Mucosa of rectum (tissue), 2 donors: ENCODE measurements around the gene AGPS.

ENCODE experiments used
- H3K27ac ChIP-seq, 2 donors: one replicate each; pipeline ENCODE4 v1.7.0; 2013; ENCODE audit warnings: inconsistent platforms in 2 of 2, low read depth in 2 of 2, low read length in 2 of 2
- H3K27me3 ChIP-seq, 2 donors: one replicate each; pipeline ENCODE4 v1.7.0; 2013; ENCODE audit warnings: low read length in 2 of 2; ENCODE audit not compliant: control insufficient read depth in 2 of 2, insufficient read depth in 2 of 2
- H3K36me3 ChIP-seq, 2 donors: one replicate each; pipeline ENCODE4 v1.7.0; 2013; ENCODE audit warnings: low read length in 2 of 2; ENCODE audit not compliant: control insufficient read depth in 2 of 2, insufficient read depth in 2 of 2
- H3K4me1 ChIP-seq, 2 donors: one replicate each; pipeline ENCODE4 v1.7.0; 2013; ENCODE audit warnings: low read length in 2 of 2, mild to moderate bottlenecking in 1 of 2; ENCODE audit not compliant: control insufficient read depth in 2 of 2, insufficient read depth in 2 of 2
- H3K4me3 ChIP-seq, 2 donors: one replicate each; pipeline ENCODE4 v1.7.0; 2013; ENCODE audit warnings: low read length in 2 of 2
- H3K9ac ChIP-seq, 2 donors: one replicate each; pipeline ENCODE4 v1.7.0; 2013; ENCODE audit warnings: low read length in 2 of 2, low read depth in 1 of 2, mild to moderate bottlenecking in 1 of 2
- H3K9me3 ChIP-seq, 2 donors: one replicate each; pipeline ENCODE4 v1.7.0; 2013; ENCODE audit warnings: low read length in 2 of 2; ENCODE audit not compliant: control insufficient read depth in 2 of 2
- donor health status: healthy.
- donor health status: Normal muscosa, but diverticular disease.

The AGPS gene

GRCh38 chr2:177464549-177464948, 72.0 kb downstream of the AGPS start:
- Histone ChIP-seq H3K9ac (no peak overlapping the region), H3K4me3 (no peak overlapping the region), H3K9me3 (no peaks in the 10 kb centered on the region), H3K36me3 (peaks cover 13 to 16% of the 10 kb centered on the region in 2 donors), H3K27ac (no peak overlapping the region), H3K27me3 (no peaks in the 10 kb centered on the region), H3K4me1 (no peaks in the 10 kb centered on the region)

- no peak overlapping the region for H3K4me3 ChIP-seq
- H3K36me3 ChIP-seq = peaks cover 13 to 16% of the 10 kb centered on the region in 2 donors
- no peak overlapping the region for H3K9ac ChIP-seq
- no peak overlapping the region for H3K27ac ChIP-seq
- no peaks in the 10 kb centered on the region for H3K27me3 ChIP-seq
- peaks cover 0 to 2% of the 10 kb centered on the region in 2 donors for H3K4me1 ChIP-seq
- no peaks in the 10 kb centered on the region for H3K9me3 ChIP-seq
These were observed 73.0 kb downstream of the AGPS start for GRCh38 chr2:177465400-177466138.

GRCh38 chr2:177466337-177467195, 74.0 kb downstream of the AGPS start:
- H3K4me3 ChIP-seq = no peak overlapping the region
- H3K9me3 ChIP-seq = no peaks in the 10 kb centered on the region
- H3K9ac ChIP-seq = no peak overlapping the region
- no peak overlapping the region for H3K27ac ChIP-seq
- peaks cover 13 to 16% of the 10 kb centered on the region in 2 donors for H3K36me3 ChIP-seq
- no peaks in the 10 kb centered on the region for H3K27me3 ChIP-seq
- peaks cover 0 to 2% of the 10 kb centered on the region in 2 donors for H3K4me1 ChIP-seq

GRCh38 chr2:177467646-177468045, 75.1 kb downstream of the AGPS start:
- Histone ChIP-seq H3K9ac (no peak overlapping the region), H3K36me3 (peaks cover 12 to 16% of the 10 kb centered on the region in 2 donors), H3K9me3 (no peaks in the 10 kb centered on the region), H3K27me3 (no peaks in the 10 kb centered on the region), H3K4me3 (no peak overlapping the region), H3K27ac (no peak overlapping the region), H3K4me1 (peaks cover 0 to 2% of the 10 kb centered on the region in 2 donors)

- Histone ChIP-seq H3K4me3 (no peak overlapping the region), H3K27me3 (no peaks in the 10 kb centered on the region), H3K36me3 (peaks cover 0 to 3% of the 10 kb centered on the region in 2 donors), H3K9ac (no peak overlapping the region), H3K4me1 (peaks cover 0 to 2% of the 10 kb centered on the region in 2 donors), H3K9me3 (no peaks in the 10 kb centered on the region), H3K27ac (no peak overlapping the region)
These were observed 79.4 kb downstream of the AGPS start for GRCh38 chr2:177471990-177472389.

- no peak overlapping the region for H3K27ac ChIP-seq
- H3K9ac ChIP-seq = no peak overlapping the region
- no peaks in the 10 kb centered on the region for H3K36me3 ChIP-seq
- H3K4me3 ChIP-seq = no peak overlapping the region
- peaks cover 0 to 2% of the 10 kb centered on the region in 2 donors for H3K9me3 ChIP-seq
- peaks cover 0 to 2% of the 10 kb centered on the region in 2 donors for H3K4me1 ChIP-seq
- no peaks in the 10 kb centered on the region for H3K27me3 ChIP-seq
These were observed 81.7 kb downstream of the AGPS start for GRCh38 chr2:177474301-177474700.

- H3K9ac ChIP-seq = no peak overlapping the region
- H3K27ac ChIP-seq = no peak overlapping the region
- H3K4me1 ChIP-seq = peaks cover 0 to under 1% of the 10 kb centered on the region in 2 donors
- H3K4me3 ChIP-seq = no peak overlapping the region
- H3K27me3 ChIP-seq = no peaks in the 10 kb centered on the region
- peaks cover 0 to 2% of the 10 kb centered on the region in 2 donors for H3K9me3 ChIP-seq
- no peaks in the 10 kb centered on the region for H3K36me3 ChIP-seq
These were observed 82.4 kb downstream of the AGPS start for GRCh38 chr2:177474998-177475397.

GRCh38 chr2:177476897-177477296, 84.3 kb downstream of the AGPS start:
- Histone ChIP-seq H3K36me3 (no peaks in the 10 kb centered on the region), H3K4me1 (no peaks in the 10 kb centered on the region), H3K9me3 (peaks cover 0 to 2% of the 10 kb centered on the region in 2 donors), H3K4me3 (no peak overlapping the region), H3K27ac (no peak overlapping the region), H3K27me3 (no peaks in the 10 kb centered on the region), H3K9ac (no peak overlapping the region)

GRCh38 chr2:177478029-177478428, 85.5 kb downstream of the AGPS start:
- Histone ChIP-seq H3K36me3 (peaks cover 3 to 4% of the 10 kb centered on the region in 2 donors), H3K27ac (no peak overlapping the region), H3K9ac (no peak overlapping the region), H3K4me3 (no peak overlapping the region), H3K27me3 (no peaks in the 10 kb centered on the region), H3K4me1 (no peaks in the 10 kb centered on the region), H3K9me3 (peaks cover 0 to 2% of the 10 kb centered on the region in 2 donors)

GRCh38 chr2:177478907-177479306, 86.3 kb downstream of the AGPS start:
- Histone ChIP-seq H3K27ac (no peak overlapping the region), H3K9ac (no peak overlapping the region), H3K36me3 (peaks cover 4% of the 10 kb centered on the region in 2 donors), H3K9me3 (peaks cover 0 to 2% of the 10 kb centered on the region in 2 donors), H3K27me3 (no peaks in the 10 kb centered on the region), H3K4me3 (no peak overlapping the region), H3K4me1 (no peaks in the 10 kb centered on the region)
